Measurements from ENCODE around the gene SNX14.
"Not testable (repeated sequence)": the region's sequence is repeated elsewhere in the genome, so short reads cannot be mapped to it uniquely, and the experiment has no call there.

Gene SNX14

GRCh38 chr6:85594197-85594930 is 706 bp upstream of the SNX14 start:
- H3K27ac ChIP-seq: peak overlapping the region; percentile 36 to 95 (median 89)

GRCh38 chr6:85592033-85592432 is 1.6 kb downstream of the SNX14 start:
- H3K27ac ChIP-seq: no peak overlapping the region

More at GRCh38 chr6:85594197-85594930, 706 bp upstream of the SNX14 start:
- peak overlapping the region; percentile 50 to 86 (median 68) for H3K4me3 ChIP-seq

GRCh38 chr6:85591207-85591606 is 2.5 kb downstream of the SNX14 start:
- Histone ChIP-seq H3K27ac (no peak overlapping the region), H3K4me3 (no peak overlapping the region)

More at GRCh38 chr6:85592033-85592432, 1.6 kb downstream of the SNX14 start:
- H3K4me3 ChIP-seq: peak overlapping the region in 1 of 7 experiments; percentile 68

- H3K27ac ChIP-seq: no peak overlapping the region
- no peak overlapping the region for H3K4me3 ChIP-seq
These were observed 7.9 kb downstream of the SNX14 start for GRCh38 chr6:85585741-85586140.

- not testable (repeated sequence) for H3K27ac ChIP-seq
These were observed 10.8 kb downstream of the SNX14 start for GRCh38 chr6:85582832-85583231.

GRCh38 chr6:85581572-85581971 is 12.1 kb downstream of the SNX14 start:
- H3K27ac ChIP-seq: no peak overlapping the region
- H3K4me3 ChIP-seq: no peak overlapping the region

More at GRCh38 chr6:85582832-85583231, 10.8 kb downstream of the SNX14 start:
- not testable (repeated sequence) for H3K4me3 ChIP-seq

- Histone ChIP-seq H3K27ac (no peak overlapping the region), H3K4me3 (no peak overlapping the region)
These were observed 12.8 kb downstream of the SNX14 start for GRCh38 chr6:85580878-85581267.

GRCh38 chr6:85580118-85580877 is 13.4 kb downstream of the SNX14 start:
- no peak overlapping the region for H3K4me3 ChIP-seq
- no peak overlapping the region for H3K27ac ChIP-seq

GRCh38 chr6:85579581-85579980 is 14.1 kb downstream of the SNX14 start:
- Histone ChIP-seq H3K27ac (no peak overlapping the region), H3K4me3 (no peak overlapping the region)

GRCh38 chr6:85576476-85576875 is 17.2 kb downstream of the SNX14 start:
- Histone ChIP-seq H3K4me3 (no peak overlapping the region), H3K27ac (no peak overlapping the region)

- H3K27ac ChIP-seq: no peak overlapping the region
- H3K4me3 ChIP-seq: no peak overlapping the region
These were observed 18.6 kb downstream of the SNX14 start for GRCh38 chr6:85574932-85575598.

GRCh38 chr6:85569323-85569722 is 24.3 kb downstream of the SNX14 start:
- H3K27ac ChIP-seq: no peak overlapping the region
- no peak overlapping the region for H3K4me3 ChIP-seq

GRCh38 chr6:85568411-85568810 is 25.2 kb downstream of the SNX14 start:
- H3K27ac ChIP-seq: no peak overlapping the region
- no peak overlapping the region for H3K4me3 ChIP-seq

- Histone ChIP-seq H3K4me3 (no peak overlapping the region), H3K27ac (peak overlapping the region in 1 of 21 experiments; percentile 46)
These were observed 27.9 kb downstream of the SNX14 start for GRCh38 chr6:85565736-85566135.

- not testable (repeated sequence) for H3K4me3 ChIP-seq, H3K27ac ChIP-seq
These were observed 29.4 kb downstream of the SNX14 start for GRCh38 chr6:85564223-85564622.

- no peak overlapping the region for H3K4me3 ChIP-seq
- no peak overlapping the region for H3K27ac ChIP-seq
These were observed 31.8 kb downstream of the SNX14 start for GRCh38 chr6:85561750-85562357.

GRCh38 chr6:85556992-85557668 is 36.5 kb downstream of the SNX14 start:
- no peak overlapping the region for H3K4me3 ChIP-seq
- H3K27ac ChIP-seq: no peak overlapping the region

GRCh38 chr6:85552652-85553051 is 41.0 kb downstream of the SNX14 start:
- H3K27ac ChIP-seq: no peak overlapping the region
- H3K4me3 ChIP-seq: no peak overlapping the region

- Histone ChIP-seq H3K4me3 (no peak overlapping the region), H3K27ac (no peak overlapping the region)
These were observed 42.4 kb downstream of the SNX14 start for GRCh38 chr6:85551264-85551663.

GRCh38 chr6:85547719-85548118 is 45.9 kb downstream of the SNX14 start:
- Histone ChIP-seq H3K4me3 (no peak overlapping the region), H3K27ac (no peak overlapping the region)
